NCI-H82 (cell line): Measurements from ENCODE around the gene VSTM2B.

ENCODE experiments used
- DNase-seq: peaks from one replicate; lab custom pipeline; 2025; lab: John Stamatoyannopoulos, UW

VSTM2B gene

GRCh38 chr19:29568036-29569025 lies 42.5 kb downstream of the VSTM2B start:
- no peak for DNase-seq

GRCh38 chr19:29569038-29569911 lies 43.5 kb downstream of the VSTM2B start:
- DNase-seq: no peak

GRCh38 chr19:29571181-29571580 lies 45.4 kb downstream of the VSTM2B start:
- no peak for DNase-seq

- DNase-seq: no peak
These were observed 47.7 kb downstream of the VSTM2B start for GRCh38 chr19:29573486-29573885.

- peak; percentile 32 for DNase-seq
These were observed 48.7 kb downstream of the VSTM2B start for GRCh38 chr19:29574510-29574909.

GRCh38 chr19:29576046-29576606 lies 50.3 kb downstream of the VSTM2B start:
- DNase-seq: no peak

- DNase-seq: no peak
These were observed 51.2 kb downstream of the VSTM2B start for GRCh38 chr19:29576761-29577648.

GRCh38 chr19:29577649-29577963 lies 51.8 kb downstream of the VSTM2B start:
- no peak for DNase-seq

GRCh38 chr19:29578349-29578748 lies 52.6 kb downstream of the VSTM2B start:
- no peak for DNase-seq

- DNase-seq: no peak
These were observed 53.6 kb downstream of the VSTM2B start for GRCh38 chr19:29579308-29579910.

GRCh38 chr19:29581398-29581797 lies 55.6 kb downstream of the VSTM2B start:
- DNase-seq: no peak

- no peak for DNase-seq
These were observed 57.6 kb downstream of the VSTM2B start for GRCh38 chr19:29583196-29583999.

- no peak for DNase-seq
These were observed 60.6 kb downstream of the VSTM2B start for GRCh38 chr19:29586401-29586800.

GRCh38 chr19:29587059-29587458 lies 61.3 kb downstream of the VSTM2B start:
- DNase-seq: no peak

GRCh38 chr19:29587518-29587986 lies 61.8 kb downstream of the VSTM2B start:
- no peak for DNase-seq

- no peak for DNase-seq
These were observed 62.3 kb downstream of the VSTM2B start for GRCh38 chr19:29588095-29588494.

GRCh38 chr19:29590278-29590677 lies 64.5 kb downstream of the VSTM2B start:
- no peak for DNase-seq

- no peak for DNase-seq
These were observed 65.9 kb downstream of the VSTM2B start for GRCh38 chr19:29591670-29592069.

GRCh38 chr19:29593869-29594268 lies 68.1 kb downstream of the VSTM2B start:
- no peak for DNase-seq

GRCh38 chr19:29596080-29596727 lies 70.4 kb downstream of the VSTM2B start:
- no peak for DNase-seq
